Renal pelvis (tissue), 4 donors: ENCODE results near the gene ZFYVE21. TPM values are rescaled to one million over a fixed set of nuclear protein-coding genes. Genes with fewer than 3 reads are reported as not detected.
"Not testable (repeated sequence)": the region's sequence is repeated elsewhere in the genome, so short reads cannot be mapped to it uniquely, and the experiment has no call there.

ENCODE experiments used
- DNase-seq: peaks from one replicate; pipeline ENCODE4 v3.0.0-alpha.2; 2013
- polyA plus RNA-seq, 3 donors: library from polyadenylated mRNA; unstranded; fragments of 120-200 nt; gene quantifications; one replicate each; pipeline ENCODE4 v1.2.1, GENCODE V29; 2013; ENCODE audit not compliant: insufficient read length in 3 of 3

ZFYVE21 gene
- polyA plus RNA-seq, 3 donors = 56.2 to 61.2 (median 59.7) TPM

- DNase-seq = no peak
Measured at GRCh38 chr14:103753774-103754173, 38.2 kb downstream of the ZFYVE21 start.

- DNase-seq = no peak
Measured at GRCh38 chr14:103755060-103755459, 39.5 kb downstream of the ZFYVE21 start.

- no peak for DNase-seq
Measured at GRCh38 chr14:103758059-103758776, 42.6 kb downstream of the ZFYVE21 start.

- no peak for DNase-seq
Measured at GRCh38 chr14:103762036-103762435, 46.4 kb downstream of the ZFYVE21 start.

- DNase-seq = no peak
Measured at GRCh38 chr14:103762541-103762940, 46.9 kb downstream of the ZFYVE21 start.

GRCh38 chr14:103763730-103764488, 48.3 kb downstream of the ZFYVE21 start:
- no peak for DNase-seq

GRCh38 chr14:103765526-103765925, 49.9 kb downstream of the ZFYVE21 start:
- DNase-seq = no peak

GRCh38 chr14:103767336-103767894, 51.8 kb downstream of the ZFYVE21 start:
- DNase-seq = no peak

GRCh38 chr14:103770500-103770899, 54.9 kb downstream of the ZFYVE21 start:
- DNase-seq = no peak

GRCh38 chr14:103770902-103771301, 55.3 kb downstream of the ZFYVE21 start:
- DNase-seq = no peak

- DNase-seq = no peak
Measured at GRCh38 chr14:103772078-103772712, 56.6 kb downstream of the ZFYVE21 start.

GRCh38 chr14:103773521-103773920, 57.9 kb downstream of the ZFYVE21 start:
- DNase-seq = no peak

GRCh38 chr14:103775506-103775905, 59.9 kb downstream of the ZFYVE21 start:
- DNase-seq = no peak

- not testable (repeated sequence) for DNase-seq
Measured at GRCh38 chr14:103776319-103776718, 60.7 kb downstream of the ZFYVE21 start.

- DNase-seq = no peak
Measured at GRCh38 chr14:103782376-103782775, 66.8 kb downstream of the ZFYVE21 start.

Other genes with a start within 250 kb of the ZFYVE21 start
- gene CKB, start 193.0 kb upstream of the ZFYVE21 start, polyA plus RNA-seq = 100 to 1,000 TPM; 185 to 228 (median 194) TPM
- gene TRMT61A, start 186.6 kb upstream of the ZFYVE21 start, polyA plus RNA-seq = 10 to 100 TPM in 1 of 3 donors, 1 to 10 TPM in 2; 8.9 to 10.5 (median 9.1) TPM
- gene BAG5, start 153.2 kb upstream of the ZFYVE21 start, polyA plus RNA-seq = 10 to 100 TPM; 28.2 to 31.6 (median 28.9) TPM
- gene COA8, start 152.8 kb upstream of the ZFYVE21 start, polyA plus RNA-seq = 10 to 100 TPM; 37.8 to 43.5 (median 43.4) TPM
- 100 to 1,000 TPM in 2 of 3 donors, 10 to 100 TPM in 1; 96.5 to 146 (median 145) TPM for gene KLC1, start 86.6 kb upstream of the ZFYVE21 start, polyA plus RNA-seq
- gene XRCC3, start 359 bp upstream of the ZFYVE21 start, polyA plus RNA-seq = 10 to 100 TPM; 15.5 to 23.1 (median 21.1) TPM
- gene PPP1R13B, start 131.8 kb downstream of the ZFYVE21 start, polyA plus RNA-seq = 10 to 100 TPM; 29.6 to 43.6 (median 41.0) TPM
- gene TDRD9, start 212.6 kb downstream of the ZFYVE21 start, polyA plus RNA-seq = 1 to 10 TPM; 1.5 to 6.1 (median 3.4) TPM
- gene RD3L, start 226.7 kb downstream of the ZFYVE21 start, polyA plus RNA-seq = not detected